ENCODE data around the gene CAP2.

GRCh38 chr6:17347012-17347411, 46.4 kb upstream of the CAP2 start:
- TF ChIP-seq CTCF (IDR thresholded peaks at IDR 0.05) (no peak), POLR2A (IDR thresholded peaks at IDR 0.05) (no peak)
